PC-3 (cell line): Measurements from ENCODE around the gene ENTPD1. TPM values are rescaled to one million over a fixed set of nuclear protein-coding genes. Genes with fewer than 3 reads are reported as not detected.
A peak's percentile ranks its signal among the peaks of the same experiment; 100 is the strongest.

Experiments used
- ATAC-seq: fragments of 200-7000 bp; cut with Tn5 transposase; 2 replicates; pipeline ENCODE4 v1.9.1; 2020; ENCODE audit warnings: mild to moderate bottlenecking, moderate library complexity
- BruUV-seq: library from RNA; stranded (reverse); fragments of 400-500 nt; replicated peaks from 2 replicates; lab custom pipeline; 2021; lab: Mats Ljungman, UMichigan
- CTCF ChIA-PET: fragments of 300-600 bp; sonication (Branson Sonifier 250); formaldehyde crosslinking; loops from one replicate; lab custom pipeline; 2022; ENCODE audit warnings: antibody characterized with exemption; lab: Charles Lee
- POLR2A ChIA-PET: fragments of 300-600 bp; sonication (Branson Sonifier 250); formaldehyde crosslinking; loops from one replicate; lab custom pipeline; 2022; ENCODE audit warnings: antibody characterized with exemption; ENCODE audit not compliant: unreplicated experiment; lab: Charles Lee
- DNase-seq: peaks from one replicate; pipeline ENCODE4 v3.0.0-alpha.2; 2015
- H2AFZ ChIP-seq: fragments of 300-600 bp; sonication (generic); 2 replicates; pipeline ENCODE4 v1.6.0; 2016; ENCODE audit warnings: antibody characterized with exemption, low read length
- H3F3A ChIP-seq: fragments of 300-600 bp; sonication (generic); one replicate; pipeline ENCODE4 v1.6.0; 2017; ENCODE audit warnings: antibody characterized with exemption, low read length, control low read depth, mild to moderate bottlenecking; ENCODE audit not compliant: unreplicated experiment
- H3K27ac ChIP-seq: fragments of 300-600 bp; sonication (generic); 2 replicates; pipeline ENCODE4 v1.5.1; 2016; ENCODE audit warnings: mild to moderate bottlenecking, low read length
- H3K27me3 ChIP-seq: fragments of 300-600 bp; sonication (generic); 2 replicates; pipeline ENCODE4 v1.6.1; 2016; ENCODE audit warnings: low read length, mixed read lengths
- H3K36me3 ChIP-seq: fragments of 300-600 bp; sonication (generic); 2 replicates; pipeline ENCODE4 v1.6.1; 2016; ENCODE audit warnings: low read depth, mixed run types, low read length, mixed read lengths
- H3K4me1 ChIP-seq: fragments of 300-600 bp; sonication (generic); 2 replicates; pipeline ENCODE4 v1.5.1; 2016; ENCODE audit warnings: low read length; ENCODE audit not compliant: insufficient read depth
- H3K4me2 ChIP-seq: fragments of 300-600 bp; sonication (generic); 2 replicates; pipeline ENCODE4 v1.6.0; 2016; ENCODE audit warnings: low read length
- H3K4me3 ChIP-seq: fragments of 300-600 bp; sonication (generic); 2 replicates; pipeline ENCODE4 v1.5.1; 2016; ENCODE audit warnings: mild to moderate bottlenecking, low read length, mixed read lengths
- H3K79me2 ChIP-seq: fragments of 300-600 bp; sonication (generic); 2 replicates; pipeline ENCODE4 v1.6.1; 2017; ENCODE audit warnings: low read length, mixed read lengths
- H3K9ac ChIP-seq: fragments of 300-600 bp; sonication (generic); 2 replicates; pipeline ENCODE4 v1.6.0; 2016; ENCODE audit warnings: mild to moderate bottlenecking, low read length
- H3K9me2 ChIP-seq: fragments of 300-600 bp; sonication (generic); replicated peaks from 2 replicates; pipeline ENCODE4 v1.6.1; 2016; ENCODE audit warnings: mixed run types, low read length, mixed read lengths
- H3K9me3 ChIP-seq: fragments of 300-600 bp; sonication (generic); 2 replicates; pipeline ENCODE4 v1.6.1; 2016; ENCODE audit warnings: low read length, mixed read lengths
- H4K20me1 ChIP-seq: fragments of 300-600 bp; sonication (generic); 2 replicates; pipeline ENCODE4 v1.6.1; 2016; ENCODE audit warnings: low read length, mixed read lengths
- EZH2 ChIP-seq: fragments of 300-600 bp; sonication (generic); IDR thresholded peaks from one replicate; pipeline ENCODE4 v1.6.1; 2017; ENCODE audit warnings: antibody characterized with exemption, mild to moderate bottlenecking, low read length; ENCODE audit not compliant: unreplicated experiment
- EZH2phosphoT487 ChIP-seq: fragments of 300-600 bp; sonication (generic); IDR thresholded peaks from 2 replicates; pipeline ENCODE4 v1.6.1; 2018; ENCODE audit warnings: mild to moderate bottlenecking, antibody characterized with exemption, low read length, borderline replicate concordance
- intact Hi-C: fragments of 100-400 bp; cut with micrococcal nuclease; formaldehyde crosslinking; loops from 2 replicates; pipeline ENCODE4 v1.9.0; 2023
- total RNA-seq: library from RNA; depleted of rRNA; stranded (reverse); fragments of >200 nt; gene quantifications from 2 replicates; pipeline ENCODE4 v1.2.3, GENCODE V29; 2014
- TF ChIP-seq, protein P1 (sequence below): fragments of 300-600 bp; sonication (generic); conservative IDR thresholded peaks from 2 replicates; pipeline ENCODE4 v1.5.1; 2017; ENCODE audit warnings: antibody characterized with exemption, low read depth, mild to moderate bottlenecking, low read length

Gene ENTPD1
- total RNA-seq, 1 experiment from 2014 or later: not detected

DNA sequence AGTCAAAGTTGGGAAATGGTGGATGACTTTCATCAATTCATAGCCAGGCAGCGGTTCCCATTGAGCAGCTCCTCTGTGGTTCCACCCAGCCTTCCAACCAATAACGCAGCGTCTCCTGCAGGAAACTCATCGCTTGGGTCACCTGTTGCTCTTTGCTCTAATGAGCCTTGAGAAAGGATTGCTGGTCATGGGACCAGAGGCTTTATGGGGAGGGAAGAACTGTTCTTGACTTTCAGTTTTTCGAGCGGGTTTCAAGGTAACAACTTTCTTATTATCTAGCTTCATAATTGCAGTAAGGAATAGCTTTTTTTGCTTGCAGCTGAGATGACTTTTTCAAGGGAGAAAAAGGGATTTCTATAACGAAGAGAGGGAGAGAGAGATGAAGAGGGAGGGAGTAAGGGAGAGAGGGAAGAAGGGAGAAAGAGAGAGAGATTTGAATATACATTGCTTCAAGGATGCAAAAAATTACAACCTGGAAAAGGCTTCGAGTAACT is 405 bp upstream of the ENTPD1 start:
- H3K9me3 ChIP-seq: no peaks in the 10 kb centered on the region
- DNase-seq (peak; percentile 16), ATAC-seq (no peak)
- no peak overlapping the region for H3K9ac ChIP-seq
- CTCF ChIA-PET: no interaction called here
- intact Hi-C loops: no loop called here
- POLR2A ChIA-PET: no interaction called here
- H3K27me3 ChIP-seq: peaks cover 30% of the 10 kb centered on the region
- no TSS peak for BruUV-seq
- no peaks in the 10 kb centered on the region for H3K36me3 ChIP-seq
- H3K4me3 ChIP-seq: no peak overlapping the region
- H3K27ac ChIP-seq: no peak overlapping the region
- no peaks in the 10 kb centered on the region for H3F3A ChIP-seq
- no peaks in the 10 kb centered on the region for H4K20me1 ChIP-seq
- H2AFZ ChIP-seq: no peak overlapping the region
- H3K9me2 ChIP-seq: no peaks in the 10 kb centered on the region
- no peaks in the 10 kb centered on the region for H3K79me2 ChIP-seq
- no peaks in the 10 kb centered on the region for H3K4me1 ChIP-seq
- TF ChIP-seq EZH2 (no peak), EZH2phosphoT487 (no peak)
- TF ChIP-seq, protein P1, sequence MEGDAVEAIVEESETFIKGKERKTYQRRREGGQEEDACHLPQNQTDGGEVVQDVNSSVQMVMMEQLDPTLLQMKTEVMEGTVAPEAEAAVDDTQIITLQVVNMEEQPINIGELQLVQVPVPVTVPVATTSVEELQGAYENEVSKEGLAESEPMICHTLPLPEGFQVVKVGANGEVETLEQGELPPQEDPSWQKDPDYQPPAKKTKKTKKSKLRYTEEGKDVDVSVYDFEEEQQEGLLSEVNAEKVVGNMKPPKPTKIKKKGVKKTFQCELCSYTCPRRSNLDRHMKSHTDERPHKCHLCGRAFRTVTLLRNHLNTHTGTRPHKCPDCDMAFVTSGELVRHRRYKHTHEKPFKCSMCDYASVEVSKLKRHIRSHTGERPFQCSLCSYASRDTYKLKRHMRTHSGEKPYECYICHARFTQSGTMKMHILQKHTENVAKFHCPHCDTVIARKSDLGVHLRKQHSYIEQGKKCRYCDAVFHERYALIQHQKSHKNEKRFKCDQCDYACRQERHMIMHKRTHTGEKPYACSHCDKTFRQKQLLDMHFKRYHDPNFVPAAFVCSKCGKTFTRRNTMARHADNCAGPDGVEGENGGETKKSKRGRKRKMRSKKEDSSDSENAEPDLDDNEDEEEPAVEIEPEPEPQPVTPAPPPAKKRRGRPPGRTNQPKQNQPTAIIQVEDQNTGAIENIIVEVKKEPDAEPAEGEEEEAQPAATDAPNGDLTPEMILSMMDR: no peak
- peak overlapping the region; percentile 13; the same call in 1 of the 2 replicates for H3K4me2 ChIP-seq

DNA sequence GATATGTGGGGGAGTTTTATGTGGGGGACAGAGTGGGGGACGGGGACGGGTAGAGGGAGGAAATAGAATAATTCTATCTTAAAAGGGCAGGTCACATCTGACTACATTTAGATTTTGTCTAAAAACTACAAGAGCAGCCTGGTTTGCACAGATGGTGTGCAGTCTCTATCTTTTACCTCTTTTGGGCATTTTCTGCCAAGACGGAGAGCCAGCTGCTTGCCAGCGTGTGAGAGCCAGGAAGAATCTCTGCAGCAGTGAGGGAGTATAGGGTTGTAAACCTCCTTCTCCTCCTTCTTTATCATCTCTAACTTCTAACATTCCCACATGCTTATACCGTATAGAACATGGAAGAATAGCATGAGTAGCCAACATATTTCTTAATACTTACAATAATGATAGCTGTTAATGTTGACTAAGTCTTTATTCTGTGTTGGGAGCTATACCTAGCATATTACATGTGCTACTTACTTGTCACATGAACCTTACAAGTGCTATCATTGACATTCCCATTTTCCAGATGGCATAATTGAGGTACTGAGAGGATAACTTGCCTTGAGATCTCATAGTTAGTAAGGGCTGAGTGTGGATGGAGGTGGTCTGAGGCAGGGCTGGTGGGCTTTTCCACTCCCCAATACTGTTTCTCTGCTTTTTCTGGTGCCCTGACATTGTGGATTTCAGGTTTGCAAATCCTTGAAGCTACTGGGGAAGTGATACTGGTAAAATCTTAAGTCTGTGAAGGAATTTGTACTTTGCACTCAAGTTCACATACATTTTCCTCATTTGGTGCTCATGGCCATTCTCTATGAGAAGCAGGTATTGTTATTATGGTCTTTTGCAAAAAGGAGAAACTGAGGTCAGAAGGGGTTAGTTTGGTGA is 1.1 kb downstream of the ENTPD1 start:
- Histone ChIP-seq H3K9ac (no peak overlapping the region), H3K9me2 (no peaks in the 10 kb centered on the region), H2AFZ (no peak overlapping the region), H3K79me2 (no peaks in the 10 kb centered on the region), H3K27ac (no peak overlapping the region), H3K4me2 (no peak overlapping the region), H3K4me1 (no peaks in the 10 kb centered on the region), H3K4me3 (no peak overlapping the region), H3K27me3 (peaks cover 30% of the 10 kb centered on the region), H4K20me1 (no peaks in the 10 kb centered on the region), H3K36me3 (no peaks in the 10 kb centered on the region), H3K9me3 (no peaks in the 10 kb centered on the region), H3F3A (no peaks in the 10 kb centered on the region)
- no TSS peak for BruUV-seq
- TF ChIP-seq, protein P1: no peak
- TF ChIP-seq EZH2phosphoT487 (no peak), EZH2 (no peak)
- ChIA-PET CTCF (no interaction called here), POLR2A (no interaction called here)
- DNase-seq: no peak
- ATAC-seq: no peak
- intact Hi-C loops: no loop called here
